Measurements from ENCODE around the gene GSTM5.
"Not testable (repeated sequence)": the region's sequence is repeated elsewhere in the genome, so short reads cannot be mapped to it uniquely, and the experiment has no call there.

GSTM5 gene

DNA sequence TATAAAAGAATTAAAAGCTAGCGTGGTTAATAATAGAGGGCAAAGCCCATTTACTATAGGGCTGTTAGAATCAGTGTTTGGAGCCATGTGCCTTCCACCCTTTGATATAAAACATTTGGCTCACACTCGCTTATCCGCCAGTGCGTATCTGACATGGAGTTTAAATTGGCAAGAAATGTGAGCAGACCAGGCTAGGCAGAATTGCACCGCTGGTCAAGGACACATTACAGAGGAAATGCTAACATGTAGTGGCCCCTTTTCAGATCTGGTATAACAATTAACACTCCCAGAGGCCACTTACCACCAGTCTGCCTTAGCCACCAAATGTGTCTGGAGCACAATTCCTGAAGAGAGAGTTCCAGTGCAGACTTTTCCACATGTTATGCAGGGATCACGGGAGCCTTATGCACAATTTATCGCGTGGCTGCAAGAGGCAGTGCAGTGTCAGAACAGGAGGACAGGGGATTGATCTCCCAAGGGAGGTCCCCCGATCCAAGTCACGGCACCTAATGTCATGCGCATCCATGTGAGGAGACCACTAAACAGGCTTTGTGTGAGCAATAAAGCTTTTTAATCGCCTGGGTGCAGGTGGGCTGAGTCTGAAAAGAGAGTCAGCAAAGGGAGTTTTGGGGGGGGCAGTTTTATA is 14.8 kb downstream of the GSTM5 start:
- in situ Hi-C loops (cut with MboI; ENCODE audit: low sequenced_read_pairs): no loop called here

DNA sequence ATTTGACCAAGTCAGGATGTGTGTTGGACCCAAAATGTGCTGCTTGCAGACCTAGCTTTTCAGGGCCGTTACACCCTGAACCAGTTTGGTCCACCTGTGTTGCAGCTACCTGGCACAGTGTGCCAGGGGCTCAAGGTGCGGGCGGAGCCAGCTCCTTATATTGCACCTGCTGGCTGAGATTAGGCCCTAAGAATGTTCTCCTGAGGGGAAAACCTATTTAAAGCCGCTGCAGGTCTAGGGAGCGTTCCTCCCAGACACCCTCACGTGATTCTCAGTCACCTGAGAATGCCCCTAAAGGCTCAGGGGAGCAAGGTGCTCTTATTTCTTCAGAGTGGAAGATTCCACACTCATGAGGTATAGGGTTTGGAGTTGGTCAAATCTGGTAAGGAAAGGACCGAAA is 16.8 kb downstream of the GSTM5 start:
- in situ Hi-C loops (cut with MboI; ENCODE audit: low sequenced_read_pairs): no loop called here

DNA sequence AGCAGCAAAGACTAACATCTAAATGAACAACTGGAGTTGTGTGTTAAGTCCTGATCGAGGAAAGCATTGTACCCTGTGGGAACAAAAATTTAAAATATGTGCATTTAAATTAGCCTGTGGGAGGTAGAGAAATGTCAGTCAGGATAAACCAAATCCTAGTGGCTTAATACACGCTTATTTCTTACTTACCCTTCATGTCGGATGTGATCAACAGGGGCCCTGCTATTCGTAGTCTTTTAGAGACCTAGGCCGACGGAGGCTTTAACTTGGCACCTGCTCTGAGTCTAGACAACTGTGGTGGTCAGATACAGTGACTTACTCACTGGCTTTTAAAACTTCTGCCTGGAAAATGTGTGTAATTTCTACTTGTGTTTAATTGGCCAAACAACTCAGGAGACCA is 18.6 kb downstream of the GSTM5 start:
- in situ Hi-C loops (cut with MboI; ENCODE audit: low sequenced_read_pairs): no loop called here

DNA sequence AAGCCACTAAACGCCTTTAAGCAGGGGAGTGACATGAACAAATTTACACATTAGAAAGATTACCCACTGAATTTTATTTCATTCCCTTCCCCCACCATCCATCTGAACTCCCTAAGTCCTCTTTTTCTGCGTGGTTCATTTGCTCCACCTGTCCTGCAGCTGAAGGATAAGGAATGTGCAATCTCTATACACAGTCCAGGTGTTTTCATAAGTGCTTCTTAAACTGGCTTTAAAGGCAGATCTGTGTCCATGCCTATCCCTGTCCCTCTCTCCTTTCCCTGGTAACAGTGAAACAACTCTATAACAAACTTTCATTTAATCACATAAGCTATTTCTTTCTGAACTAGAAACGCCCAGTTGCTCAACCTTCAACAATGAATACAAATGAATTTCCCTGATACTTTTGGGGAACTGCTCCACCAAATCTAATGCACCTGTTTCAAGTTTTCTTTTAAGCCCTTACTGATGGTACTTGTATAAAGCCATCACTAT is 20.4 kb downstream of the GSTM5 start:
- in situ Hi-C loops (cut with MboI; ENCODE audit: low sequenced_read_pairs): no loop called here

DNA sequence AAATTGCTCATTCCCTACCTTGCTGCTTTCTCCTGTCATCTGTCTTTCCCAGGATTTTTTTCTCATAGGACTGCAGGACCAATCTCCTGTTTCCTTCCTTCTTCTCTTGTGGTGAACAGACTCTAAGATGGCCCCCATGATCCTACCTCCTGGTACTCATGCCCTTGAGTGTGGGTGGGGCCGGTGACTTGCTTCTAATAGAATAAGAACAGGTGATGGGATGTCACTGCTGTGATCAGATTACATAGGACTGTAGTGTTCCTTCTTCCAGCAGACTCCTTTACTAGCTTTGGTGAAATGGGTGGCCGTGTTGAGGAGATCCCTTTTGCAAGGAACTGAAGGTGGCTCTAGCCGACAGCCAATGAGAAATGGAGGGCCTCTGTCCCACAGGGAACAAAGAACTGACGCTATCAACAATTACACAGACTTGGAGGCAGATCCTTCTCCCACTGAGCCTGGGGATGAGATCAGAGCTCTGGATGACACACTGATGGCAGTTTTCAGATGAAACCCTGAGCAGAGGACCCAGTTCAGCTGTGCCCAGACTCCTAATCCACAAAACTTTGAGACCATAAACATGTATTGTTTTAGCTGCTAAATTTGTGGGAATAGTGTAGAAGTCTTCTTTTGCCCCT is 21.3 kb downstream of the GSTM5 start:
- in situ Hi-C loops (cut with MboI; ENCODE audit: low sequenced_read_pairs): no loop called here

DNA sequence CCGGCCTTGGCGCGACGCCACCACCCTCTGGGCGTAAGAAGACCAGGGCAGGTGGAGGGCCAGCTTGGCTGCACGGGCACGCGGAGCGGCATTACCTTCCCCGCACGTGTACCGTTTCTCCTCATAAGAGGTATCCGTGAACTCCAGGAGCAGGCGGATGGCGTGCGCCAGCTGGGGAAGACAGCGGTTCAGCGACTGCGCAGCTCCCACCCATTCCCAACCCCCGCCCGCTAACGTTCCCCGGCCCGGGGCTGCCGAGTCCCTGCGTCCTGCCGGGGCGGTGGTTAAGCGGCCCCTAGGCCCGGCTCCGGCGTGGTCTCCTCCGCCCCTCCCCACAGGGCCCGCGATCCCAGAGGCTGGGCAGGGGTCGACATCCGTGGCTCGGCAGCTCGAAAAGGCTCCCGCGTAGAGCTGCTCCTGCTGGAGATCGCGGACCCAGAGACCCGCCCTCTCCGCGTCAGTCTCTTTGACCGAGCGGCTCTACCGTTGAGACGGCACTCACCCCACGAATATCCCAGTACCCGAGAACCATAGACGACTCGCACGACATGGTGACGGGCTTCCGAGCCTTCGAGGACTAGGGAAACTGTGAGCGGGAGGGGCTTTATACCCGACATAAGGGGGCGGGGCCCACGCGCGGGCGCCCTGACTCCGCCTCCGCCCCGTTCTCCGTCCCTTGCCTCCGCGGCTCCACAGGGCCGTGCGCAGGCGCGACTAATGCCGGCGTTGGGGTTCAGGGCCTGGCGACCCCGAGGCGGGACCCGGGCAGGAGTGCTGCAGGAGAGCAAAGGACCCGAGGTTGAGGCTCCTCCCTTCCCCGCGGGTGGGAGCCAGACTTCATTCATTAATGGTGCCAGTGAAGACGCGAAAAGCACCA is 27.9 kb downstream of the GSTM5 start:
- in situ Hi-C loops (cut with MboI; ENCODE audit: low sequenced_read_pairs): no loop called here

DNA sequence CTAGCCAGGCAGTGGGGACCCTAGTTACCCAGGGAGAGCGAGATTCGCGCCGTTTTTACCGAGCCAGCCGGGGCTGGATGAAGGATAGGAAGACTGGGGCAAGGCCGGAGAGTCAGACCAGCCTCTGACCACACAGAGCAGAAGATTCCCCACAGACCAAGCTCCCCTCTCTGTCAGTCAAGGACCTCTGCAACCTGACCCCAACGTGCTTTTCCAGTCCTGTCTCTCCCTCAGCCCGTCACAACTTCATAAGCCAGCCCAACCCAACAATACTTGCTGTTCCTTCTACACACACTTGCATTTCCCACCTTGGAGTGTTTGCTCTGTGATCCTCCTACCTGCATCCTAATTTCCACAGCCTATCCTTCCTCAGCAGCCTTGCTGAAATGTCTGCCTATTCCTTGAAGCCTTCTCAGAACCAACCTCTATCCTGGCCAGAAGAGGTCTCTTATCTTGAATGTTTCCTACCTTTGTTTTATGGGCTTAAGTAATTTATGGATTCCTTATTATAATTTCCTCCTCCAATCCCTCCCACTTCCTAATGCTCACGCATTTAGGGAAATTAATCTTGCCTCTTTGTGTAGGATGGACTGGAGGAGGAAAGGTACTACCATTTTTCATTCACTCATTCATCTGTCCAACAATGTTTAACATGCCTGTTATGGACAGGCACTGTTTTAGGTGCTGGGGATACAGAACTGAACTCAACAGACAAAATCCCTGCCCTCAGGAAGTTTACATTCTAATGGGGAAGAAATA is 28.7 kb downstream of the GSTM5 start, which contains the start of gene GSTM3:
GSTM3 (minus strand) TSS at position 424 of the 759 bp plus-strand sequence. CDS start 751 bp downstream, outside the sequence.
- in situ Hi-C loops (cut with MboI; ENCODE audit: low sequenced_read_pairs): no loop called here

DNA sequence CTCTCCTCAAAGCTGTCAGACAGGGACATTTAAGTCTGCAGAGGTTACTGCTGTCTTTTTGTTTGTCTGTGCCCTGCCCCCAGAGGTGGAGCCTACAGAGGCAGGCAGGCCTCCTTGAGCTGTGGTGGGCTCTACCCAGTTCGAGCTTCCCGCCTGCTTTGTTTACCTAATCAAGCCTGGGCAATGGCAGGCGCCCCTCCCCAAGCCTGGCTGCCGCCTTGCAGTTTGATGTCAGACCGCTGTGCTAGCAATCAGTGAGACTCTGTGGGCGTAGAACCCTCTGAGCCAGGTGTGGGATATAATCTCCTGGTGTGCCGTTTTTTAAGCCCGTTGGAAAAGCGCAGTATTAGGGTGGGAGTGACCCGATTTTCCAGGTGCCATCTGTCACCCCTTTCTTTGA is 36.3 kb downstream of the GSTM5 start:
- in situ Hi-C loops (cut with MboI; ENCODE audit: low sequenced_read_pairs): not testable (repeated sequence)

DNA sequence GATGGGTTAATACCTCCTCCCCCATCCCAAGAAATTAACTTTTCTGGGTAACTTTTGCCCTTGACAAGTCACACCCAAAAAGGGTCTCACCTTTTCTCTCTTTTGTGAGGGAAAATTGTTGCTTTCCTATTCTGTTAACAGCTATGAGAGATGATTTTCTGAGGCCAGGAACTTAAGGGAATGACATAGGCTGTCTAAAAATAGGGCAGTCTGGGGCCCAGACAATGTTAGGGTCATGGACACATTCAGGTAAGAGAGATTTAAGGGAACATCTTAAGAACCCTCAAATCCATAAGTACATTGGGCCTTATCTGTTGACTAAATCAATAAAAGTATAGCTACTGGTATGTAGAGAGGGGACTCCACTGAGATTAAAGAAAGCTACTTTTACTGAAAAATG is 37.2 kb downstream of the GSTM5 start:
- in situ Hi-C loops (cut with MboI; ENCODE audit: low sequenced_read_pairs): no loop called here

DNA sequence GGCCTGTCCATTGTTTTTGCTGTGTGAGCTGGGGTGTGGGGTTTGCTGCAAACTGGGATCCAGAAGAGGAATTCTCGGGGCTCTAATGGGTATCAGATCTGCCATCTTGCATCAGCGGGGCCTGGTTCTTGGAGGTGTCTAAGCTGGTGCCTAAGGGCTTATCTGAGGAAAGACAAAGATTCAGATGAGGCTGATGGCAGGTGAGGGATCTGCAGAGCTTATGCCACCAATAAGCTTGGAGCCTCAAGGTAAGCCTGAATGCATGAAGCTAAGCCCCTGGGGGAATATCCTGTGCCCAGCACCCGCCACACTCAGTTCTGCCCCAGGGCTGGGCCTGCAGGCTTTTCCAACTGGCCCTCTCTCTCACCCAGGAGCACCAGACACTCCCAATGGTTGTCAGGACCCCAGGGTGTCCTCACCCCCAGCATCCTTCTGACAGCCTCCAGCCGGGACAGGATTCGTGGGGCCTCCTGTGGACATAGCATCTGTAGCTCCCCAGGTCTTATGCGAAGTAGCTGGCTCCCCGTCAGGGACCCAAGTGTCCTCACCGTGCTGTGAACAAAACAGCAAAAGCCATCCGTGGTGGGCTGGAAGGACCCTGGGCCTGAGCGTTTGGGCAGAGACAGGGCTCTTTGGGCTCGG is 38.3 kb downstream of the GSTM5 start:
- in situ Hi-C loops (cut with MboI; ENCODE audit: low sequenced_read_pairs): no loop called here

DNA sequence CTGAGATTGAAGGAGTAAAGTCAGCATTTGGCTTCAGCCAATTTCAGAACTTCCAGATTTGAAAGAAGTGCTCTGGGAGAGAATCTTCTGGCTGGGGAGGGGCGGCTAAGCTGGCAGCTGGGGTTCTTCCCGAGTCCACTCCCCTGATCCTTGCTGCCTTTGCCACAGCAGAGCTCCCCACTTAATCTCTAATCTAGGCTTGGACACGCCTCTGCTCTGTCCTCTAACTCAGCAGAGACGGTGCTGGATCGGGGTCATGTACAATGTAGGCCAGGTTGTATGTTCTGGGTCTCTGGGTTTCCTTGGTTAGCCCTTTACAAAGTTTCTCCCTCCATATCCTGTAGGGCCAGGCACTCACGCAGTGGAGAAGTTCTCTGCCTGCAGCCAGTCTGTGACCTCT is 38.9 kb downstream of the GSTM5 start:
- in situ Hi-C loops (cut with MboI; ENCODE audit: low sequenced_read_pairs): no loop called here

DNA sequence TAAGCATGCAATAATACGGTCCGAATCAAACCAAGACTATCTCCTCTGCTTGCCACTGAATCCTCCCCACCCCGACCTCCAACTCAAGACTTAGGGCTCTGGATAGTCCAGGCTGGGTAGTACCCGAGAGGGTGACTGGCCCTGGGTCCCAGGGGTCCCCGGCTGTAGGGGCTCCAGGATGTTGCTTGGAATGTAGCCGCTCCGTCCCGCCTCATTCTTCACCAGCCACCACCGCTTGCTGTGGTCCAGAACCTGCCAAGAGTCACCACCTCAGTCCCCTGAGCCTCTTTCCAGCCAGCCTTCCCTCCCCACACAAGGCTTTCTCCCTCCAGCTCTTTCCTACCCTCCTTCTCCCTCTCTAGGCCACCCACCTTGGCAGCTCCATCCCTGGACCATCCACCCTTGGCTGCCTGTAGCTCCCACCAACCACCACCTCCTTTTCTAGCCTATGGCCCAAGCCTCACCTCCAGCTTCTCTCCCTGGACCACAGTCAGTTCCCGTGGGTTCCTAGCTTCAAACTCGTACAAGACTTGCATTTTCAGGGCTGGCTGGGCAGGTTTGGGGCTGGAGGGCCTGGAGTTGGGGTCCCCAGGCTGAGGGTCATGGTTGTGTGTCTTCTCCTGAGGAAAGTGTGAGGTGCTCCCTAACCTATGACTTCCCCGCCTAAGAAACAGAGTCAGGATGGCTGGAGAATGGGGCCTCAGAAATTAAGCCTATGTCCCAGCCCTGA is 39.6 kb downstream of the GSTM5 start:
- in situ Hi-C loops (cut with MboI; ENCODE audit: low sequenced_read_pairs): no loop called here

DNA sequence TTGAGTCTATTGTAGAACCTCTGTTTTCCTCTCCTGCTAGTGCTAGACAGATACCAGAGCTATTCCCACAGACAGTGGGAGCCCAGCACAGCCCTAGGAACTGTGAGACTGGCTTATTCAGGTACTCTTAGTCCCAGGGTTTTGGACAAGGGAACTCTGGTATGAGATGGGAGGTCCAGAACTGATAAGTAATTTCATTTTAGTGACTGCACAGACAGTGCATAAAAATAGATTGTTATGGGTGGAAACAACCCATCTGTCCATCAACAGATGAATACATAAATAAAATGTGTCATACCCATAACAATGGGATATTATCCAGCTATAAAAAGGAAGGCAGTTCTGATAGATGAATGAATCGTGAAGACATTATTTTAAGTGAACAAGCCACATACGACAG is 42.7 kb downstream of the GSTM5 start:
- in situ Hi-C loops (cut with MboI; ENCODE audit: low sequenced_read_pairs): no loop called here

DNA sequence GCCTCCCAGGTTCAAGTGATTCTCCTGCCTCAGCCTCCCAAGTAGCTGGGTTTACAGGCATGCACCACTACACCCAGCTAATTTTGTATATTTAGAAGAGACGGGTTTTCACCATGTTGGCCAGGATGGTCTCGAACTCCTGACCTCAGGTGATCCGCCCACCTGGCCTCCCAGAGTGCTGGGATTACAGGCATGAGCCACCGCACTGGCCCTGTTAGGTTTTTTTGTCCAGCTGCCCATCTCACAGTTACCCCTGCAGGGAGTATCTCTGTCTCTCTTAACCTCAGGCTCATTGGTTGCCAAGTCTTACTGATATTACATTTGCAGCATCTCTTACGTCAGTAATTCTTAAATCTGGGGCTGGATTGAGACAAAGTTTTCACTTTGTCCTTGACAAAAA is 44.3 kb downstream of the GSTM5 start:
- in situ Hi-C loops (cut with MboI; ENCODE audit: low sequenced_read_pairs): not testable (repeated sequence)

DNA sequence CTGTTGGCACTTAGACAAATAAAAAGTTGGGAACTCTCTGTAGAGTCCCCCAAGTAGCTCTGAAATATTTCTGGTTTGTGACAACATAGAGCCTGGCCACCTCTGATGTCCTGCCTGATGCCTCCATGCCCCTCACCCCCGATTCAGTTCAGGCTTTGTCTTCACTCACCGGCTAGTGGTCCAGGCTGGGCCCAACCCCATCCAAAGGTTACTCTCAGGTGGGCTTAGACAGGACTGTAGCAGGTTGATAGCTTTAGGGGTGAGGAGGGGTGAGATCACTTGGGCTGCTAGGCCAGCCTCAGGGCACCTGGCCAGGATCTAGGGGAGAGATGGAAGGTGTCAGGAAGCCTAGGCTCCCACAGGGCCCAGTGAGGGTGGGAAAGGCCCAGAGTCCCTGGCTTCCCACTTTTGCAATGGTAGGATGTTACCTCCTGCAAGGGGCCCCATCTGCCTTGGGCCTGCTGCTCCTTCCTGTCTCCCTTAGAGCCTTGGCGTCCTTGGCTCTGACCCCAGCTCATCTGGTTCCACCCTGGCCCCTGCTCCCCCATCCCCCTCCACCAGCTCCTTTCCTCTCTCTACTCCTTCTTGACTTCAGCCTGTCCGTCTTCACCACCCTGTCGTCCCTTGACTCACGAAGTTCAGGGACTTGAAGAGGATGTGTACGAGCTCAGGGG is 44.9 kb downstream of the GSTM5 start:
- in situ Hi-C loops (cut with MboI; ENCODE audit: low sequenced_read_pairs): no loop called here

DNA sequence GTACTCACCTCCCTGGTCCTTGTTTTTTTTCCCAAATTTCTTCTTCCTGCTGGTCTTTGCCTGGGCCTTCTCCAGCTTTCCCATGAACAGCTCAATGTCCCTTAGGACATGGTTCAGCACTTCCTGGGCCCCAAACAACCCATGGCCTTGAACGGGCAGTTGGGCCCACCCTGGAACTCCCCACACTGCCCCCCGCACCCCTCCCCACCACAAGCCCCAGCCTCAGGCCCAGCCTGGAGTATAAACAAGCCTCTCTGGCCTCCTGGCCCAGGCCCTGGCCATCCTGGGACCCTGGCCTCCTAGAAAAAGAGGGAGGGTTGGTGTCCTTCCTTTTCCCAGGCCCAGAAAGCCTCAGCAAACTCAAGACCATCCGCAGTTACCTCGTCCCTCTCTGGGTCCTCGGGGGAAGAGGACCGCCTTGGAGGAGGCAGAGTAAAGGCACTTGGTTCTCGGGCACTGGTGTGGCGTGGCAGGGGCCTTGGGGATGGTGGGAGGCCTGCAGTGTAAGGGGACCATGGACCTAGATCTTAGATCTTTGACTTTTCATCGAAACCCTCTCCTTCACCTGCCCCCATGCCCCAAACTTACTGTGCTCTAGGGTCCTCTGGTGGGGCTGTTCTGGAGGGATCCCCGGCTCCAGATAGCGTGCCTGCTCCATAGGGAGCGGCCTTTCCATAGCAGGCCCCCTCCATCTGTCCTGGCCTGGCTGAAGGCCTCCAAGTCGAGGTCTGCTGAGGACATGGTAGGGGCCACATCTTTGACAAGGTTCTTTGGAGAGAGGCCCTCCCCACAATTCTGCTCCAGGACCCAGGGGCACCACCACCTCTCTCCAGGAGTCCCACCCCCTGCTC is 46.1 kb downstream of the GSTM5 start:
- in situ Hi-C loops (cut with MboI; ENCODE audit: low sequenced_read_pairs): no loop called here

DNA sequence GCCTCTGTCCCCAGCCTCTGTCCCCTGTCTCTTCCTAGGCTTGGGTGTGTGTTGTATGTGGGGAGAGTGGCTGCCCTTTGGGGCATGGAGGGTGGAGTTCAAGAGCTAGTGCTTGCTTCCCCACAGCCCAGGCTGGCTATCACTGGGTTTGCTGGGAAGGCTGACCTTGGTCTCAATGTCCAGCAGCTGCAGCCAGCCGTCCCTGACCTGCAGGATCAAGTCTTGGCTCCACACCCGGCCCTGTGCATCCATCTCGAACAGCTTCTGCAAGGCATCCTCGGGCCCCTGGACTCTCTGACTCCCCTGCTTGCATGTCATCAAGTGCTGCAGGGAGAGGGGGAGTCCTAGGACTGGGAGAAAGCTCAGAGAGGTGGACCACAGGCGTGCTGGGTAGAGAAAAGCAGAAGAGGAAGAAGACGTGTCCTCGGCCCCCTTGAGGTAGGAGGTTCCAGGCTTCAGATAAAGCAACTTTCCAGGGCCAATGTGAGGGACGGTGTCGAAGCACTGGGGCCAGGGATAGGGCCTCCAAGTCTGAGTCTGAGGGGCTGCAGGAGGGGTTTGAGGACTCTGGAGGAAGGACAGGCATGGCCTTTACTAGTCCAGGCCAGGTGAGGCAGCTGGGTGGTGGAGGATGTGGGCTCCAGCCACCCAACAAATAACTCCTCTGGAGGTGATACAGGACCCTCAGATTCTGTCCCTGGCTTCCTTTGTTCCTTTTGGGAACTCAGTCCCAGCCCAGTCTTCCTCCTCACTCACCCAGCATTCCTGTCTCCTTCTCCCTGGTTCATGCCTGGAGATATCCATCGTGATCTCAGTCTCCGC is 47.7 kb downstream of the GSTM5 start:
- in situ Hi-C loops (cut with MboI; ENCODE audit: low sequenced_read_pairs): no loop called here
